ENCODE data around the gene OR4C5. TPM values are rescaled to one million over a fixed set of nuclear protein-coding genes. Genes with fewer than 3 reads are reported as not detected.
"Not testable (repeated sequence)": the region's sequence is repeated elsewhere in the genome, so short reads cannot be mapped to it uniquely, and the experiment has no call there.

OR4C5 gene
- total RNA-seq, 4 donors from 2014 or later = not detected

GRCh38 chr11:48354013-48354412 lies 12.3 kb downstream of the OR4C5 start:
- peaks cover 0 to 5% of the 10 kb centered on the region in 2 donors for H3K9me3 ChIP-seq
- DNase-seq = no peak
- TF ChIP-seq POLR2A (IDR thresholded peaks at IDR 0.05) = no peak
- TF ChIP-seq EP300 (IDR thresholded peaks at IDR 0.05; ENCODE audit: low read depth) = no peak
- TF ChIP-seq POLR2AphosphoS5 (IDR thresholded peaks at IDR 0.05) = no peak
- TF ChIP-seq CTCF (IDR thresholded peaks at IDR 0.05) = no peak
- no peaks in the 10 kb centered on the region for H3K27me3 ChIP-seq
- intact Hi-C loops (cut with DNase I; ENCODE audit: low total_unique reads) (no loop called here), in situ Hi-C loops (cut with MboI; ENCODE audit: low pct_ligation_motif_present in 1 of 4, low pct_unique_long_range_greater_than_20kb in 1 of 4, low sequenced_read_pairs in 3 of 4) (no loop called here)
- H3K4me1 ChIP-seq = no peaks in the 10 kb centered on the region
- H3K27ac ChIP-seq = no peak overlapping the region
- 66 to 93% methylated on average over 4 of the region's 4 CpGs for WGBS, 2 donors (ENCODE audit: low coverage in 1 of 2)
- no peaks in the 10 kb centered on the region for H3K36me3 ChIP-seq
- H3K4me3 ChIP-seq = no peak overlapping the region

DNA sequence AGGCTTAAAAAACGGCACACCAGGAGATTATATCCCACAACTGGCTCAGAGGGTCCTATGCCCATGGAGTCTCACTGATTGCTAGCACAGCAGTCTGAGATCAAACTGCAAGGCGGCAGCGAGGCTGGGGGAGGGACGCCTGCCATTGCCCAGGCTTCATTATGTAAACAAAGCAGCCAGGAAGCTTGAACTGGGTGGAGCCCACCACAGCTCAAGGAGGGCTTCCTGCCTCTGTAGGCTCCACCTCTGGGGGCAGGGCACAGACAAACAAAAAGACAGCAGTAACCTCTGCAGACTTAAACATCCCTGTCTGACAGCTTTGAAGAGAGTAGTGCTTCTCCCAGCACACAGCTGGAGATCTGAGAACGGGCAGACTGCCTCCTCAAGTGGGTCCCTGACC lies 20.0 kb downstream of the OR4C5 start:
- H3K4me1 ChIP-seq; H3K27ac ChIP-seq; H3K36me3 ChIP-seq; DNase-seq; in situ Hi-C loops (cut with MboI; ENCODE audit: low pct_ligation_motif_present in 1 of 4, low pct_unique_long_range_greater_than_20kb in 1 of 4, low sequenced_read_pairs in 3 of 4); H3K9me3 ChIP-seq; H3K27me3 ChIP-seq; H3K4me3 ChIP-seq; intact Hi-C loops (cut with DNase I; ENCODE audit: low total_unique reads): not testable (repeated sequence)
- WGBS, 2 donors (ENCODE audit: low coverage in 1 of 2) = 81% methylated on average over 5 of the region's 5 CpGs; no CpG with 5 or more reads in 1 of the 2 donors

GRCh38 chr11:48342505-48342904 lies 23.8 kb downstream of the OR4C5 start:
- H3K9me3 ChIP-seq; DNase-seq; H3K4me1 ChIP-seq; intact Hi-C loops (cut with DNase I; ENCODE audit: low total_unique reads); H3K27me3 ChIP-seq; in situ Hi-C loops (cut with MboI; ENCODE audit: low pct_ligation_motif_present in 1 of 4, low pct_unique_long_range_greater_than_20kb in 1 of 4, low sequenced_read_pairs in 3 of 4); H3K27ac ChIP-seq; H3K4me3 ChIP-seq; H3K36me3 ChIP-seq: not testable (repeated sequence)
- 33 to 43% methylated on average over 2 of the region's 2 CpGs for WGBS, 2 donors (ENCODE audit: low coverage in 1 of 2)

DNA sequence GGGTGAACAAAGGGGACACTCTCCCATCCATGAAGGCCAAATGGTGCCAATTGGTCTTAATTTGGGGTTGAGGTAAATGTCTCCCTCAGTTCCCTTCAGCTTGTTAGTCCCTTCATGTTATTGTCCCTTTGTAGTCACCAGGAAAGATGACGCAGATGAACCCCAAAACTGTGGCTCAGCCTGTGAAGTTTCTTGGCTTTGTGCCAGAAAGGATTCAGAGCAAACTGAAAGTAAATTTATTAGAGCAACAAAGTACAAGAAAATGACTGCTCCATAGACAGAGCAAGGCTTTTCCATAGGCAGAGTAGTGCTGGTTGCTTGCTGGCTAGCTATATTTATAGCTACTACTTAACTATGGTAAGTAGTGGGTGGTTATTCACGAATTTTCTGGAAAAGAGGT lies 24.8 kb downstream of the OR4C5 start:
- TF ChIP-seq EP300 (IDR thresholded peaks at IDR 0.05; ENCODE audit: low read depth) (no peak), CTCF (IDR thresholded peaks at IDR 0.05) (no peak), POLR2AphosphoS5 (IDR thresholded peaks at IDR 0.05) (no peak), POLR2A (IDR thresholded peaks at IDR 0.05) (no peak)
- DNase-seq = no peak
- no peaks in the 10 kb centered on the region for H3K4me1 ChIP-seq
- 24 to 49% methylated on average over 2 of the region's 2 CpGs for WGBS, 2 donors (ENCODE audit: low coverage in 1 of 2)
- in situ Hi-C loops (cut with MboI; ENCODE audit: low pct_ligation_motif_present in 1 of 4, low pct_unique_long_range_greater_than_20kb in 1 of 4, low sequenced_read_pairs in 3 of 4) (no loop called here), intact Hi-C loops (cut with DNase I; ENCODE audit: low total_unique reads) (no loop called here)
- H3K9me3 ChIP-seq = no peaks in the 10 kb centered on the region
- no peaks in the 10 kb centered on the region for H3K36me3 ChIP-seq
- H3K4me3 ChIP-seq = no peak overlapping the region
- H3K27ac ChIP-seq = no peak overlapping the region
- H3K27me3 ChIP-seq = no peaks in the 10 kb centered on the region

- in situ Hi-C loops (cut with MboI; ENCODE audit: low pct_ligation_motif_present in 1 of 4, low pct_unique_long_range_greater_than_20kb in 1 of 4, low sequenced_read_pairs in 3 of 4) = loop anchor here in 1 of 4 donors (5.0 kb wide), 1 partner anchor 1733 kb away; no protein-coding TSS in a partner anchor
- H3K27ac ChIP-seq; intact Hi-C loops (cut with DNase I; ENCODE audit: low total_unique reads); DNase-seq; H3K27me3 ChIP-seq; H3K9me3 ChIP-seq; H3K4me1 ChIP-seq; H3K4me3 ChIP-seq; H3K36me3 ChIP-seq: not testable (repeated sequence)
These were observed 41.6 kb downstream of the OR4C5 start, which contains the start of gene OR4C3 for GRCh38 chr11:48324620-48325019. OR4C3 (plus strand) TSS chr11:48324920; CDS start chr11:48325022, 102 bp downstream.

GRCh38 chr11:48319813-48320212 lies 46.5 kb downstream of the OR4C5 start:
- H3K4me3 ChIP-seq; H3K4me1 ChIP-seq; DNase-seq; H3K27ac ChIP-seq; intact Hi-C loops (cut with DNase I; ENCODE audit: low total_unique reads); H3K9me3 ChIP-seq; H3K36me3 ChIP-seq; H3K27me3 ChIP-seq: not testable (repeated sequence)
- WGBS, 2 donors (ENCODE audit: low coverage in 1 of 2) = 80 to 83% methylated on average over 2 of the region's 2 CpGs
- in situ Hi-C loops (cut with MboI; ENCODE audit: low pct_ligation_motif_present in 1 of 4, low pct_unique_long_range_greater_than_20kb in 1 of 4, low sequenced_read_pairs in 3 of 4) = loop anchor here in 1 of 4 donors (5.0 kb wide), 1 partner anchor 1737 kb away; no protein-coding TSS in a partner anchor

Other genes with a start within 250 kb of the OR4C5 start
- gene OR4B1, start 149.7 kb downstream of the OR4C5 start, total RNA-seq = not detected
- gene OR4X2, start 121.4 kb downstream of the OR4C5 start, total RNA-seq = not detected
- gene OR4X1, start 102.6 kb downstream of the OR4C5 start, total RNA-seq = not detected
- not detected for gene OR4S1, start 60.2 kb downstream of the OR4C5 start, total RNA-seq
- not detected for gene OR4C3, start 41.5 kb downstream of the OR4C5 start, total RNA-seq
- gene OR4A47, start 122.3 kb upstream of the OR4C5 start, total RNA-seq = not detected

Measured in transverse colon (tissue), 4 donors.